Glutamatergic neuron (in vitro differentiated cells): ENCODE data around the gene MAPK7. TPM values are rescaled to one million over a fixed set of nuclear protein-coding genes. Genes with fewer than 3 reads are reported as not detected.

Experiments
- DNase-seq: peaks from one replicate; pipeline ENCODE4 v3.0.0; 2022
- H3K27ac Mint-ChIP-seq: one replicate; pipeline ENCODE4 v1.8.0; 2020; ENCODE audit warnings: mild to moderate bottlenecking, mixed read lengths, inconsistent platforms; ENCODE audit not compliant: unreplicated experiment
- H3K27me3 Mint-ChIP-seq: one replicate; pipeline ENCODE4 v1.8.0; 2020; ENCODE audit warnings: mild to moderate bottlenecking, moderate library complexity, mixed read lengths, inconsistent platforms; ENCODE audit not compliant: unreplicated experiment
- H3K36me3 Mint-ChIP-seq: one replicate; pipeline ENCODE4 v1.8.0; 2020; ENCODE audit warnings: mild to moderate bottlenecking, mixed read lengths, inconsistent platforms; ENCODE audit not compliant: unreplicated experiment
- H3K4me1 Mint-ChIP-seq: one replicate; pipeline ENCODE4 v1.8.0; 2020; ENCODE audit warnings: mild to moderate bottlenecking, low read depth, mixed read lengths, inconsistent platforms; ENCODE audit not compliant: unreplicated experiment
- H3K4me3 Mint-ChIP-seq: one replicate; pipeline ENCODE4 v1.8.0; 2020; ENCODE audit warnings: mild to moderate bottlenecking, mixed read lengths, inconsistent platforms; ENCODE audit not compliant: unreplicated experiment
- H3K9me3 Mint-ChIP-seq: one replicate; pipeline ENCODE4 v1.8.0; 2020; ENCODE audit warnings: mild to moderate bottlenecking, moderate library complexity, mixed read lengths, inconsistent platforms; ENCODE audit not compliant: unreplicated experiment
- CTCF ChIP-seq: fragments of 200-600 bp; sonication (generic); IDR thresholded peaks from one replicate; pipeline ENCODE4 v1.5.0; 2021; ENCODE audit not compliant: partially characterized antibody, unreplicated experiment
- long read RNA-seq: library from polyadenylated mRNA; unstranded; transcript quantifications from one replicate; pipeline ENCODE4 v2.0.0, GENCODE V29; 2020; ENCODE audit not compliant: unreplicated experiment
- total RNA-seq: library from RNA; stranded (reverse); fragmentation: NEBNext Ultra II Directional; extraction: Animal tissue kit (Norgen Biotek cat#: 25700); gene quantifications from one replicate; pipeline ENCODE4 v1.2.1, GENCODE V29; 2021; ENCODE audit not compliant: unreplicated experiment

MAPK7 gene
- total RNA-seq = 70.6 TPM
- long read RNA-seq, full-length matches to known transcripts = 2 of 4 reads
- long read RNA-seq, partial matches to known transcripts = 0 of 4 reads
- long read RNA-seq, other reads (novel, unspliced or antisense) = 2 of 4 reads

GRCh38 chr17:19378416-19379360, at the start of gene MAPK7:
Gene MAPK7 (plus strand): TSS chr17:19378498. CDS start chr17:19378901, 403 bp downstream.
- peak within 1 kb of the TSS; percentile 97 for H3K27ac Mint-ChIP-seq
- H3K36me3 Mint-ChIP-seq = no peaks in the 10 kb centered on the region
- H3K4me1 Mint-ChIP-seq = peaks cover 15% of the 10 kb centered on the region
- DNase-seq = no peak
- no peak for TF ChIP-seq CTCF
- H3K27me3 Mint-ChIP-seq = peaks cover 19% of the 10 kb centered on the region
- peak within 1 kb of the TSS; percentile 96 for H3K4me3 Mint-ChIP-seq
- peaks cover 7% of the 10 kb centered on the region for H3K9me3 Mint-ChIP-seq

GRCh38 chr17:19329136-19329535, 49.2 kb upstream of the MAPK7 start:
- H3K27ac Mint-ChIP-seq = no peak overlapping the region
- H3K4me1 Mint-ChIP-seq = peaks cover 2% of the 10 kb centered on the region
- no peak for TF ChIP-seq CTCF
- H3K36me3 Mint-ChIP-seq = peaks cover 28% of the 10 kb centered on the region
- H3K27me3 Mint-ChIP-seq = peaks cover 6% of the 10 kb centered on the region
- no peak for DNase-seq
- H3K4me3 Mint-ChIP-seq = no peak overlapping the region
- no peaks in the 10 kb centered on the region for H3K9me3 Mint-ChIP-seq

- Mint-ChIP-seq H3K4me3 (no peak overlapping the region), H3K27ac (no peak overlapping the region), H3K9me3 (no peaks in the 10 kb centered on the region), H3K36me3 (peaks cover 23% of the 10 kb centered on the region), H3K4me1 (peaks cover 2% of the 10 kb centered on the region), H3K27me3 (peaks cover 6% of the 10 kb centered on the region)
- DNase-seq = no peak
- no peak for TF ChIP-seq CTCF
Measured at GRCh38 chr17:19329839-19330238, 48.5 kb upstream of the MAPK7 start.

DNA sequence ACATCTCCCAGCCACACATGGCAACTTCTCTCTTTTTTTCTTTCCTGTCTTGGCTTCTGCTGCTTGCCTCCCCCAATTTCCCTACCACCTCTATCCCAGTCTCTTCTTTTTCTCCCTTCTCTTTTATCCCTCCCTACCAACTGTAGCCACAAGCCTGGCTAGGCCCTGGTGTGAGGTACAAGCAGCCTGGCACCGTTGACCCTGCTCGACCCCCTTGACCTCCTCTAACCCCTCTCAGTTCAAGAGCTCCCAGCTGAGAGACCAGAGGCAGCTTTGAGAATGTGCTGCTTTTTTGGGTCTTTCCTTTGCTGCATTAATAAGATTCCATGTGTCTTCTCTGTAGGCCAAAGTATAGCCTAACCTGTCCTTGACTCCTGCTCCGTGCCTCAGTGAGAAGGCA, 48.0 kb upstream of the MAPK7 start:
- Mint-ChIP-seq H3K27ac (no peak overlapping the region), H3K4me1 (peaks cover 2% of the 10 kb centered on the region), H3K9me3 (no peaks in the 10 kb centered on the region), H3K27me3 (peaks cover 6% of the 10 kb centered on the region), H3K36me3 (peaks cover 19% of the 10 kb centered on the region), H3K4me3 (no peak overlapping the region)
- no peak for DNase-seq
- TF ChIP-seq CTCF = no peak

GRCh38 chr17:19331134-19331533, 47.2 kb upstream of the MAPK7 start:
- no peak for DNase-seq
- Mint-ChIP-seq H3K27me3 (peaks cover 6% of the 10 kb centered on the region), H3K4me3 (no peak overlapping the region), H3K27ac (no peak overlapping the region), H3K4me1 (peaks cover 2% of the 10 kb centered on the region), H3K36me3 (peaks cover 11% of the 10 kb centered on the region), H3K9me3 (no peaks in the 10 kb centered on the region)
- TF ChIP-seq CTCF = no peak
